ENCODE results near the gene NUDT1.

NUDT1 gene

DNA sequence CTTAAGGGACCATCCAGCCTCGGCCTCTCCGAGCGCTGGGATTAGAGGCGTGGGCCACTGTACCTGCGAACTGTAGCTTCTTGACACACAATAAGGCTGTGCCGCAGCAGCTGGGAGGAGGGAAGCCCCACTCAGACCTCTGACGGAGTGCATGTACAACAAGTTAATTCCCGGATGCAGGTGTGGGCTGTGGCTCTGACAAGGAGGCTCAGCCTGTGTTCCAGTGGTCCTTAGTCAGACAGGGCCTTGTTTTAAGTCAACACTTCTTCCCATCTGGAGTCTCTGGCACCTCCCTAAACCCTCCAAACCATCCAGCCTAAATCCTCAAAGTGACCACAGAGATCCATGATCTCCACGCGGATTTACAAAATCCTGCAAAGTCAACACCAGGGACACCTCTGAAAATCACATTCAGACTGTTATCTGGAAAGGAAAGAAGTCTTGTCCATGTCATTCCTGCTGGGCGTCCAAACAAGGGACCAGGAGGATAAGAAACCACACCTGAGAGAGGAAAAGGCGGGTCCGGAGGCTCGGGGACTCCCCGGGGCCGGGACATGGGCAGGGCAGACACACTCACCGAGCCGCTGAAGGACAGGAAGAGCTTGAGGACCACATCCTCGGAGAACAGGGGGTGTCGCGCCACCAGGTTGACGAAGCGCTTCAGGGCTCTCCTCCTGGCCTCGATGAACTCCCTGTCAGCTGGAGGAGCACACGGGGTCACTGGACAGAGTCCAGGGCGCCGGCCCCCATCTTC is 29.4 kb downstream of the NUDT1 start:
- no peak for DNase-seq

DNA sequence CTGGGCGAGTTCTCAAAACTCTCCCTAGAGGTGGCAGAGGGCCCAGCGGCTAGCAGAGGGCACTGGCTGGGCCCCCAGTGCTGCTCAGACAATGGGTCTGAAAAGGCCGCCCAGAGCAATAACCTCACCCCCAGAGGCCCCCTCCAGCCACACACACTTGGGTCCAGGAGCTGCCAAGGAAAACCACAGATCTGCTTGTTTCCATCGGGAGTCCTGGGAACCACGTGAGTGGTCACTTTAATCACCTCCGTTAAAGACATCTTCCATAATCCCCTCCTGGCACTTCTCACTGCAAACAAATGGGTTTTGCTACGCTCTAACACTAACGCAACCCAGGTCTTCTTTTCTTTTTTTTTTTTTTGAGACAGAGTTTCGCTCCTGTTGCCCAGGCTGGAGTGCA is 30.0 kb downstream of the NUDT1 start:
- DNase-seq: no peak

DNA sequence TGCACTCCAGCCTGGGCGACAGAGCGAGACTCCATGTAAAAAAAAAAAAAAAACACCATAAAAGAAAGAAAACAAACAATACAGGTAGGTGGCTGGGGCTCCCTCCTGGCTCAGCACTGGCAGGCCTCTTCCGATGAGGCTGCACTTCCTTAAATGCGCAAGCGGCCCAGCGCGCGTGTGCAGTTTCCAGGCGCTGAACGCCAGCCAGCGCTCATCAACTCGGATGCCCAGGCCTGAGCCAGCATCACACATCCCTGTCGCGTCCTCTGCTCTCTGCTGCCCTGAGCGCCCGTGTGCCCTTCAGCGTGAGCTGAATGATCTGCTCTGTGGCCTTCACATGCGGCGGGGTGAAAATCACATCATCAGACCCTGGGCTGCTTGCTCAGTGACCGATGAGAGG is 31.8 kb downstream of the NUDT1 start:
- DNase-seq: no peak

DNA sequence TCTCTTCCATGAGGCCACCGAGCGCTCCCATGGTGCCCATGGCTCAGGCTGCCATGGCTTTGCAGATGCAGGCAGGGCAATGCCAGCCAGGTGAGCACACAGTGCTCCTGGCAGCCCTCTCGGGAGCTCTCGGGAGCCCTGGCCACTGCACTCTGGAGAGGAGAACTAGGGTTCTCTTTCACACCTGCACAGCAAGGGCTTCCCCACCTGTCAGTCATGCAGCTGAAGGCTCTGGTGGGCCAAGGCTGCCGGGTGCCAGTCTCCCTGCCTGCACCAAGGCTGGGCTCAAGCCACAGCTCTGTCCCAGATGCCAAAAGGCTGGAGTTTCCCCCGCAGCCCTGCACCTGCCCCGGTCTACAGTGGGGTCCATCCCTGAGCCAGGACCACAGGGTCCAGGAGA is 32.6 kb downstream of the NUDT1 start:
- no peak for DNase-seq

DNA sequence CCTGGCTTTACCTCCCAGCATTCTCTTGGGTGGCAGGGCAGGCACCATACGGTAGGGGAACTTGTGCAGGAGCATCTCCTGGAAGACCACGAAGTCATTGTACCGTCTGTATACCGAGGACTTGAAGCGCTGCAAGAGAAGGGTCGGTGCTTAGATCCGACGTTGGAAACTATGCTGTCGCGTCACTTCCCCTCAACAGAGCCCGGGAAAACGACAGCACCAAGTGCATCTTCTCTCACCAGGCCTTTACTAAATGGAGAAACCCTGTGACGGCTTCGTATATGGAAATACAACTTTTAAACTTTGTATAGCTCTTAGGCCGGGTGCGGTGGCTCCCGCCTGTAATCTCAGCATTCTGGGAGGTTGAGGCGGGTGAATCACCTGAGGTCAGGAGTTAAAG is 33.1 kb downstream of the NUDT1 start:
- DNase-seq: no peak

DNA sequence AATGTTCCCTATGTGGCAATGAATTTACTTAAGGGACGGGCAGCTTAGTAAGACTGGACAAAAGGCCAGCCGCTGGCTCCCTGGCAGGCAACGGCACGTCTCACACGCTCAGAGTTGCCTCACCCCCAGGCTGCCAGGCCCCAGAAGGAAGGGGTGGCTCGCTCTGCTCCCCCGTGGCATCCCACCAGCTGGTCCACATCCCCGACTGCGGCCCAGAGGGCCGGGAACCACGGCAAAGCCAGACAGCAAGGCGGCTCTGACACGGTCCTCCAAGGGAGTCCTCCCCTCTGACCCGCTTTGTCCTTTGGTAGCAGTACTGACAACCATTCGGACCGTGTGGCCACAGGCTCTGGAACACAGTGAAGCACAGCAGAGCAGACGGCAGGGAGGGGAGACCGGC is 34.1 kb downstream of the NUDT1 start:
- DNase-seq: no peak

DNA sequence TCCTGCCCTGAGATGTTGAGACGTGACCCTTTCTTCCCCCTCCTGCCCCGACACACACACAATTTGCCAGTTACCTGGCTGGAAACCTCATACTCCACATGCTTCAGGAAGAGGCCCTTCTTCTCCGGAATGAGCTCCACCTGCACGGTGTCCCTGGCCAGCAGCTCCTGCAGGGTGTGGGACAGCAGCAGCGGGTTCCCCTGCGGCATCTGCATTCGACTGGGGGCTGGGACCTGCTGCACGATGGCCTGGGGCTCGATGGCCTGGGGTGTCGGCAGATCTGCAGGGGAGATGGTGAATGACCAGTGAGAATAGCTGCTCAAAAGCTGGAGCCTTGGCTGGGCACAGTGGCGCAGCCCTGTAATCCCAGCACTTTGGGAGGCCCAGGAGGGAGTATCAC is 36.0 kb downstream of the NUDT1 start:
- DNase-seq: no peak

DNA sequence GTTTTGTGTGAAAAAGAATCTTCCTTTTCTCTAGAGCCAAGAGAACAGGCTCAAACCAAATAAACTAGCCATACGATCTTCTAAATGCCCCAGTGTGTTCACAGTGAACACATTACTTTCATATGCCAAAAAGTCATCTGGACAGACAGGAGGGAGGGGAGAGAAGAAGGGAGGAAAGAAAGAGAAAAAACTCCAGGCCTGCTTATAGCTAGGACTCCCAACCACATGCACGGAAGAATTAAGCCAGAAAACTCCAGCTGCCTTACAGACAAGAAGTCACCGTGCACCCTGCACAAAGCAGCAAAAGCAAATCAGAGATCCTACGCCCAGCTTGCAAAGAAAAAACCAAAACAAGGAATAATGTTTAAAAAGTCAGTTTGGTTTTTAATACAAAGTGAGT is 37.9 kb downstream of the NUDT1 start:
- DNase-seq: no peak

DNA sequence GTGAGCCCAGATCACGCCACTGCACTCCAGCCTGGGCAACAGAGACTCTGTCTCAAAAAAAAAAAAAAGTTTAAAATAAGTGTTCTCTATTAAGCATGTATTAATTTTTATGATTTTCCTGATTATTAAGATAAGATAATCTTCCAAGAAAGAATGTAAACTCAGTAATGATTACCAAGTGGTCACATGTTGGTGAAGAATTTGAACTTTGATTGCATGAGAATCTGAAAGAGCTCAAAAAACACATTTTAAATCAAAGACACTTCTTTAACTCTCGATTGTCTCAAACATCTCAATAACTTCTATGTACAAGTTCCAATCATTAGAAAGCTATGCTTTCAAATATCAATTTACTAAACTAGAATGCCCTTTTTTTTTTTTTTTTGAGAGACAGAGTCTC is 38.4 kb downstream of the NUDT1 start:
- no peak for DNase-seq

DNA sequence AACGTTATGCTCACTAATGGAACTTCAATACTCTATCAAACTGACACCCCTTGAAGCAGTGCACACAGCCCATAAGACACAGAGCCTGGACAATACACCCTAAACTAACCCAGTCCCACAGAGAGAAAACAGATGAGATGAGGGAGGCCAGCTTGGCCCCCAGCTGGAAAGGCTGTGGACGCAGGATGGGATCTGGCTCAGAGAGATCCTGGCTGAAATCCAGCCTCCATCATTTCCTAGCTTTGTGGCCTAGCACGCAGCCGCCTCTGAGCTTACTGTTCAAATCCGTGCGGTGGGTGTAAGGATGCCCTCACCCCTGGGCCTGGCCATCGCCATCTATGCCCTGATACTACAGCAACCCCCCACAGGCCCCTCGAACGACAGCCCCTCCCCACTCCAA is 39.5 kb downstream of the NUDT1 start:
- no peak for DNase-seq

DNA sequence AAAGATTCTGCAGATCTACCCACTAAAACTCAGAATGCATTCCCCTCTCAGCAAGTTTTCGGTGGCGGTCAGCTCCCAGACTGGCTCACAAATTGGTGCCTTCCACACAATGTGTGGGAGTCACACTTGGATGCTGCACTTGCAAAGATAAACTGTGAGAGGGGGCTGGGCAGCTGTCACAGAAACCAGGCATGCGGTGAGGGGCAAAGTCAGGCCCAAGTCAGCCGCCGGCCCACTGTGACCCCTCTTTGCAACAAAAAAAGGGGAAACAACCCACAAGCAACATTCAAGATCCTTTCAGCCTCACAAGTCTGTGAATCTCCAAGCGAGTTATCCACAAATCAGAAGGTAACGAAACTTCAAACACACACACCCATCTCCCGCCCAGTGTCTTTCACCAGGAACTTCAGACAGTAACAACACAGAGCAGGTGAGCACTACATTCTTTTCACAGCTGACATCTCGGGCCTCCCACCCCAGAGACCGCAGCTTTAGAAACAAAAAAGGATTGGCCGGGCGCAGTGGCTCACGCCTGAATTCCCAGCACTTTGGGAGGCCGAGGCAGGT is 40.2 kb downstream of the NUDT1 start:
- no peak for DNase-seq

DNA sequence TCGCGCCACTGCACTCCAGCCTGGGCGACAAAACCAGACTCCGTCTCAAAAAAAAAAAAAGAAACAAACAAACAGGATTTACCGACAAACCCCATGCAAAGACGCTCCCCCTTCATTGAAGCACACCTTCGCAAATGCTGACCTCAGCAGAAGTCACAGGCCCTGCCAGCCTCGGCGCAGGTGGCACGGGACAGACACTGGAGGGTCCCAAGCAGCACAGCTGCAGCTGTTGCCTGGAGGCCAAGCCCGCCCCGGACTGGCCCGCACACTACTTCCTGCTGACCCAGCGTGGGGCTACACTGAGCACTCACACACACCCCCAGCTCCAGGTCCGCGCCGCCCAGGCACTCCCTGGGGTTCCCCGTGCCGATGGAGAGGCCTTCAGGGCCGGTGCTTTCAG is 41.0 kb downstream of the NUDT1 start:
- no peak for DNase-seq

DNA sequence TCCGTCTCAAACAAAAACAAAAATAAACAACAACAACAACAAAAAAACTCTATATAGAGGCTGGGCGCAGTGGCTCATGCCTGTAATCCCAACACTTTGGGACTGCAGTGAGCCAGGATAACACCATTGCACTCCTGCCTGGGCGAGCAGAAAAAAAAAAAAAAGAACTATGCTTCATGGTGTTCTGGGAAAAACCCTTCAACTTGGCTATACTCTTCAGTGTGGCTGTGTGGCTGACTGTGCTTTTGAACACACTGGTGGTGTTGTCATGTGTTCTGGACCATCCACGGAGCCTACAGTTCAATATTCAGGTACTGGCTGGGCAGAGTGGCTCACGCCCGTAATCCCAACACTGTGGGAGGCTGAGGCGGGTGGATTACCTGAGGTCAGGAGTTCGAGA is 45.7 kb downstream of the NUDT1 start:
- no peak for DNase-seq

DNA sequence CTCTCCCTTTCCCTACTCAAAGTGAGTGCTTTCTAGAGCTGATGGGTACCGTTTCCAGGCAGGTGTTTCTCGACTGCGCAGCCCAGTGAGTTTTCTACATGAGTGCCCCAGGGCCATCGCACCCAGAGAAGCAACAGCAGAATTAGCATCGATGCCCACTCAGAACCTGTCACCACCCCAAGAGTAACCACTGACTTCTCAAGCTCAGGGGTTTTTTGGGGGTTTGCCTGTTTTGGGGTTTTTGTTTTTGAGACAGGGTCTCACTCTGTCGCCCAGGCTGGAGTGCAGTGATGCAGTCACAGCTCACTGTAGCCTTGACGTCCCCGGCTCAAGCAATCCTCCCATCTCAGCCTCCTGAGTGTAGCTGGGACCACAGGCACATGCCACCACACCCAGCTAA is 46.5 kb downstream of the NUDT1 start:
- no peak for DNase-seq

DNA sequence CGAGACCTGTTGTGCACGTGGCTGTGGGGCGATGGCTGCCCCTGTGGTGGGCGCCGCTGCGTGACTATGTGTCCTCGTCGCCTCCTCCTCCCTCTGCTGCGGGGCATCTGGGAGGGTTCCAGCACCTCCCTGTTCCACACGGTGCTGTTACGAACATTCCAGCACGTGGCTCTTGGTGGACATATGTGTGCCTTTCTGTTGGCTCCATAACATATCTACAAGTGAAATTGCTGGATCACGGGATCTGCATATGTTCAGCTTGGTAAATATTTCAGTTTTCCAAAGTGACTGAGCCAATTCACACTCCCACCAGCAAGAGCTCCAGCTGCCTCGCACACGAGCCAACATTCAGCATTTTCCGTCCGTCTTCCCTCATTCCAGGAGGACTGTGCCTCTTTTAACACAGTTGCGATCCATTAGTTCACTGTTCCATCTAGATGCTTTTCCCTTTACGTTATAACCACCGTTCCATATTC is 47.1 kb downstream of the NUDT1 start:
- no peak for DNase-seq

DNA sequence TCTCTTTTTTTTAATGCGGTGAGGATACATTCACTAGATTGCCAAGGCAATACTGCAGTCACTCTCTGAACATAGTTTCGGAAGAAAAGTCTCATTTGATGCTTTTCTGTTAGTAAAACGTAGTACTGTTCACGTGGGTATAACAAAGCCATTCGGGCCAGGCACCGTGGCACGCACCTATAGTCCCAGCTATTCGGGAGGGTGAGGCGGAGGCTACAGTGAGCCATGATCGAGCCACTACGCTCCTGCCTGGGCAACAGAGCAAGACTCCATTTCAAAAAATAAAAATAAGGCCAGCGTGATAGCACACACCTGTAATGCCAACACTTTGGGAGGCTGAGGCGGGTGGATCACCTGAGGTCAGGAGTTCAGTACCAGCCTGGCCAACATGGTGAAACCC is 47.6 kb downstream of the NUDT1 start:
- DNase-seq: no peak

DNA sequence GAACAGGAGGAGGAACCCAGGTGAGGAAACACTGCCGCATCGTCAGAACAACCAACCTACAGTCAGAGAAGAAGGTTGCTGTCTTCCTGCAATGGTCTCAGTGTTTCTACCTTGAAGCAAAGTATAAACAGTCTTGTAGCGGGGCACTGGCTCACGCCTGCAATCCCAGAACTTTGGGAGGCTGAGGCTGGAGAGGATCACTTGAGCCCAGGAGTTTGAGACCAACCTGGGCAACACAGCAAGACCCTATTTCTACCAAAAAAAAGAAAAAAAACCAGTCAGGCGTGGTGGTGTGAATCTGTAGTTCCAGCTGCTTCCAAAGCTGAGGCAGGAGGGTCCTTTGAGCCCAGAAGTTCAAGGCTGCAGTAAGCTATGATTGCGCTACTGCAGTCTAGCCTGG is 48.9 kb downstream of the NUDT1 start:
- DNase-seq: no peak

DNA sequence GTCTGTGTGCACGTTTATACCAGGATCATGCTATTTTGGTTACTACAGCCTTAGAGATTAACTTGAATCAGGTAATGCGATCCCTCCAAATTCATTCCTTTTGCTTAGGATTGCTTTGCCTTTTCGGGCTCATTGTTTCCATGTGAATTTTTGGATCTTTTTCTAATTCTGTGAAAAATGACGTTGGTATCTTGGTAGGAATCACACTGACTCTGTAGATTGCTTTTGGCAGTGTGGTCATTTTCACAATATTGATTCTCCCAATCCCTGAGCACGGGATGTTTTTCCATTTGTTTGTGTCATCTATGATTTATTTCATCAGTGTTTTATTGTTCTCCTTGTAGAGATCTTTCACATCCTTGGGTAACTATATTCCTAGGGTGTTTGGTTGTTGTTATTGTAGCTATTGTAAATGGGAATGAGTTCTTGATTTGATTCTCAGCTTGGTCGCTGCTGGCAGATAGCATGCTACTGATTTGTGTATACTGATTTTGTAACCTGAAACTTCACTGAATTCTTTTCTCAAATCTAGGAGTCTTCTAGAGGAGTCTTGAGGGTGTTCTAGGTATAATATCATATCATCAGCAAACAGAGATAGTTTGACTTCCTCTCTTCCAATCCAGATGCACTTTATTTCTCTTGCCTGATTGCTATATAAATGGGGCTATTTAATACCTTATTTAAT is 54.1 kb downstream of the NUDT1 start:
- DNase-seq: no peak

DNA sequence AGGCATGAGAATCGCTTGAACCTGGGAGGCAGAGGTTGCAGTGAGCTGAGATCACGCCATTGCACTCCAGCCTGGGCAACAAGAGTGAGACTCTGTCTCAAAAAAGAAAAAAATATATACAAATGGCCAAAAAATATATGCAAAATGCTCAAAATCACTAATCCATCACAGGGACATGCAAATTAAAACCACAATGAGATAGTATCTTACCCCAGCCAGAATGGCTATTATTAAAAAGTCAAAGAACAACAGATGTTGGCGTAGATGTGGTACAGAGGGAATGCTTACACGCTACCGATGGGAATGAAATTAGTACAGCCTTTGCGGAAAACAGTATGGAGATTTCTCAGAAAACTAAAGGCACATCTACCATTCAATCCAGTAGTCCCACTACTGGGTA is 54.8 kb downstream of the NUDT1 start:
- no peak for DNase-seq

DNA sequence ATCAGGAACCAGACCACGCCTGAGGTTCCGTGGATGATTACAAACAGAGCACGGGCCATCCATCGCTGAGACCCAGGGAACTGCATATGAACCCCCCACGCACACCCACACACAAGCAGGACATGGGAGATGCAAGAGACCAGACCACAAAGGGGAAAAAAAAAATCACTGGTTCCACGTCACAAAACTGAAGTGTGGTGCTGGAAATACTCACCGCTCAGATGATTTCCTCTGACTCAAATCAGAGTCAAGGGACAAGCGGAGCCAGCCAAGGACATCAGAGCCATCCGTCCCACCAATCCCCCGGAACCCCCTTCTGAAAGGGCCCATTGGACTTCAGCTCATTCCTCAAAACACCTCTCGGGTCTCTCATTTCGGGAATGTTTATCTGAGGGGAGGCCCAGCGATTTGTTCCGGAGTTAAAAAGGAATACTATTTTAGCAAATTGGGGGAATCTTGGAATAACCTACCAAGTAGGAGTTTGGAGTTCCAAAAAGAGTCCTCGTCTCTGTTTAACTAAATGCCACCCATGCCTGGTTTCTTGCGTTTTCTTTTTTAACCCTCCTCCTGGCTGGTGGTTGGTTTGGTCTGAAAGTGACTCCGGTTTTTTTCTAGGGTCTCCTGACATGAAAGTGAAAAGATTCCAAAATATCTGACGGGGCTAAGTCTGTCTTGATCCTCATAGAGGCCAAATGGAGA is 57.3 kb downstream of the NUDT1 start:
- DNase-seq: no peak

DNA sequence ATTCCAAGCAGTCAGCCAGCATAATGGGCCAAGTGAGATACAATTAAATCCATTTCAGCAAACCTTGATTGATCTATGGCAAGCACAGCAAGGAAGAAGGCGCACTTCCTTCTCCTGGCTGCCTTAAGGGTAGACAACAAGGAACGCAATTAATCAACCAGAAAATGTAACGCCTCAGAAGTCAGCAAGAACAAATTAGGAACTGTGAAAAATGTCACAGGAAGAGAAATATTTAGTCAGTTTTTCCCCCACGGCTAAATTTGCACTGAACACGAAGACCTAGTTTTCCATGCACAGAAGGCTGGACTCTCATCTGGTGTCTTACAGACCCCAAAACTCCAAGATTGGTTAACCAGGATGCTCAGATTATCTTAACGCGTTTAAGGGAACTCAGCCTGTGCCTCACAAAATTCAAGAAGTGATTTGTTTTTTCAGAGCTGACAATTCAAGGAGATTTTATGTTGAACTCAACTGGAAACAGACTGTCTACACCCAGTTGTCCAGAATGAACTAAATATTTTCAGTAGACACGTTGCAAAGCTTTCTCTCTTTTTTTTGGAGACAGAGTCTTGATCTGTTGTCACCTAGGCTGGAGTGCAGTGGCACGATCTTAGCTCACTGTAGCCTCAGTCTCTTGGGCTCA is 58.0 kb downstream of the NUDT1 start:
- no peak for DNase-seq
